ENCODE data around the gene CFAP206.
"Not testable (repeated sequence)": the region's sequence is repeated elsewhere in the genome, so short reads cannot be mapped to it uniquely, and the experiment has no call there.

The CFAP206 gene

GRCh38 chr6:87484491-87484890 lies 76.7 kb downstream of the CFAP206 start (continued):
- TF ChIP-seq TSHZ2 (CRISPR knock-in tag; IDR thresholded peaks at IDR 0.05) (no peak), ZFP3 (CRISPR knock-in tag; IDR thresholded peaks at IDR 0.05) (no peak), TOX (CRISPR knock-in tag; IDR thresholded peaks at IDR 0.05; ENCODE audit: borderline replicate concordance) (no peak), ZNF565 (CRISPR knock-in tag; conservative IDR thresholded peaks at IDR 0.05; ENCODE audit: low read depth) (no peak), PPARA (CRISPR knock-in tag; IDR thresholded peaks at IDR 0.05; ENCODE audit: borderline replicate concordance) (no peak), RARB (CRISPR knock-in tag; IDR thresholded peaks at IDR 0.05) (no peak), OSR1 (CRISPR knock-in tag; IDR thresholded peaks at IDR 0.05) (no peak), CSRNP3 (CRISPR knock-in tag; IDR thresholded peaks at IDR 0.05) (no peak)

GRCh38 chr6:87487555-87487954 lies 79.8 kb downstream of the CFAP206 start:
- no peak for ATAC-seq
- TF ChIP-seq ESRRG (CRISPR knock-in tag; IDR thresholded peaks at IDR 0.05), result no peak

- not testable (repeated sequence) for ATAC-seq
Observed at GRCh38 chr6:87489326-87489725, 81.6 kb downstream of the CFAP206 start.

- no peak for TF ChIP-seq ESRRG (CRISPR knock-in tag; IDR thresholded peaks at IDR 0.05)
- TF ChIP-seq ARNTL (CRISPR knock-in tag; IDR thresholded peaks at IDR 0.05; ENCODE audit: borderline replicate concordance, low read depth), result no peak
- no peak for TF ChIP-seq ZC3H10 (CRISPR knock-in tag; IDR thresholded peaks at IDR 0.05)
- TF ChIP-seq ZNF70 (CRISPR knock-in tag; IDR thresholded peaks at IDR 0.05), result no peak
- no peak for TF ChIP-seq PPARA (CRISPR knock-in tag; IDR thresholded peaks at IDR 0.05; ENCODE audit: borderline replicate concordance)
- TF ChIP-seq OSR1 (CRISPR knock-in tag; IDR thresholded peaks at IDR 0.05), result no peak
- TF ChIP-seq SNAI2 (CRISPR knock-in tag; IDR thresholded peaks at IDR 0.05), result no peak
- no peak for TF ChIP-seq TOX (CRISPR knock-in tag; IDR thresholded peaks at IDR 0.05; ENCODE audit: borderline replicate concordance)
- no peak for TF ChIP-seq PATZ1 (CRISPR knock-in tag; IDR thresholded peaks at IDR 0.05; ENCODE audit: borderline replicate concordance)
- TF ChIP-seq ZFP30 (CRISPR knock-in tag; IDR thresholded peaks at IDR 0.05), result no peak
- no peak for TF ChIP-seq TSHZ2 (CRISPR knock-in tag; IDR thresholded peaks at IDR 0.05)
- TF ChIP-seq ZNF565 (CRISPR knock-in tag; conservative IDR thresholded peaks at IDR 0.05; ENCODE audit: low read depth), result no peak
- TF ChIP-seq BACH2 (CRISPR knock-in tag; IDR thresholded peaks at IDR 0.05; ENCODE audit: borderline replicate concordance), result no peak
- no peak for TF ChIP-seq GLIS3 (CRISPR knock-in tag; IDR thresholded peaks at IDR 0.05)
- ATAC-seq, result no peak
Observed at GRCh38 chr6:87494761-87495422, 87.1 kb downstream of the CFAP206 start.

- no peak for ATAC-seq
- no peak for TF ChIP-seq TOX (CRISPR knock-in tag; IDR thresholded peaks at IDR 0.05; ENCODE audit: borderline replicate concordance)
- no peak for TF ChIP-seq GLIS3 (CRISPR knock-in tag; IDR thresholded peaks at IDR 0.05)
- no peak for TF ChIP-seq ZC3H10 (CRISPR knock-in tag; IDR thresholded peaks at IDR 0.05)
- TF ChIP-seq ZNF70 (CRISPR knock-in tag; IDR thresholded peaks at IDR 0.05), result no peak
- no peak for TF ChIP-seq SNAI2 (CRISPR knock-in tag; IDR thresholded peaks at IDR 0.05)
- TF ChIP-seq ZFP30 (CRISPR knock-in tag; IDR thresholded peaks at IDR 0.05), result no peak
- no peak for TF ChIP-seq ZNF8 (CRISPR knock-in tag; IDR thresholded peaks at IDR 0.05)
- TF ChIP-seq ESRRG (CRISPR knock-in tag; IDR thresholded peaks at IDR 0.05), result no peak
- TF ChIP-seq POU6F1 (CRISPR knock-in tag; IDR thresholded peaks at IDR 0.05; ENCODE audit: borderline replicate concordance, low read depth), result no peak
- no peak for TF ChIP-seq ARNTL (CRISPR knock-in tag; IDR thresholded peaks at IDR 0.05; ENCODE audit: borderline replicate concordance, low read depth)
- no peak for TF ChIP-seq PATZ1 (CRISPR knock-in tag; IDR thresholded peaks at IDR 0.05; ENCODE audit: borderline replicate concordance)
- TF ChIP-seq RARB (CRISPR knock-in tag; IDR thresholded peaks at IDR 0.05), result no peak
- no peak for TF ChIP-seq CSDC2 (CRISPR knock-in tag; IDR thresholded peaks at IDR 0.05)
- TF ChIP-seq BACH2 (CRISPR knock-in tag; IDR thresholded peaks at IDR 0.05; ENCODE audit: borderline replicate concordance), result no peak
- no peak for TF ChIP-seq PPARA (CRISPR knock-in tag; IDR thresholded peaks at IDR 0.05; ENCODE audit: borderline replicate concordance)
Observed at GRCh38 chr6:87498048-87498447, 90.3 kb downstream of the CFAP206 start.
